Temporal lobe (tissue), 2 donors: ENCODE data around the gene HOXB5. TPM values are rescaled to one million over a fixed set of nuclear protein-coding genes. Genes with fewer than 3 reads are reported as not detected.

Experiments used
- small RNA-seq: library from RNA; depleted of rRNA; stranded (forward); fragments of <200 nt; gene quantifications from one replicate; pipeline ENCODE3, GENCODE V24; 2014; ENCODE audit warnings: low replicate concordance
- total RNA-seq: library from RNA; depleted of rRNA; stranded (reverse); fragments of >200 nt; gene quantifications from one replicate; pipeline ENCODE4 v1.2.3, GENCODE V29; 2014

HOXB5 gene
- total RNA-seq, 1 donor from 2014 or later, result not detected

Small RNAs within 50 kb of the gene (small RNA-seq; reads per million reads assigned to genes)
- not detected for gene MIR196A1

Other genes starting within 250 kb of the HOXB5 start
- gene SKAP1, start 163.6 kb downstream of the HOXB5 start, total RNA-seq, result 0.49 TPM
- gene HOXB1, start 62.8 kb downstream of the HOXB5 start, total RNA-seq, result not detected
- not detected for gene HOXB2, start 48.7 kb downstream of the HOXB5 start, total RNA-seq
- not detected for gene HOXB4, start 15.4 kb downstream of the HOXB5 start, total RNA-seq
- gene HOXB3, start 3.5 kb downstream of the HOXB5 start, total RNA-seq, result not detected
- not detected for gene HOXB6, start 11.2 kb upstream of the HOXB5 start, total RNA-seq
- gene HOXB7, start 17.2 kb upstream of the HOXB5 start, total RNA-seq, result not detected
- gene HOXB8, start 21.5 kb upstream of the HOXB5 start, total RNA-seq, result 0.98 TPM
- gene HOXB9, start 32.6 kb upstream of the HOXB5 start, total RNA-seq, result not detected
- gene PRAC1, start 128.7 kb upstream of the HOXB5 start, total RNA-seq, result not detected
- gene PRAC2, start 129.4 kb upstream of the HOXB5 start, total RNA-seq, result not detected
- not detected for gene HOXB13, start 135.0 kb upstream of the HOXB5 start, total RNA-seq
- gene TTLL6, start 223.4 kb upstream of the HOXB5 start, total RNA-seq, result 0.25 TPM
- 16.5 TPM for gene CALCOCO2, start 237.3 kb upstream of the HOXB5 start, total RNA-seq